Measurements from ENCODE around the gene ARHGEF37.
A peak's percentile ranks its signal among the peaks of the same experiment; 100 is the strongest.
"Not testable (repeated sequence)": the region's sequence is repeated elsewhere in the genome, so short reads cannot be mapped to it uniquely, and the experiment has no call there.

ARHGEF37 gene

DNA sequence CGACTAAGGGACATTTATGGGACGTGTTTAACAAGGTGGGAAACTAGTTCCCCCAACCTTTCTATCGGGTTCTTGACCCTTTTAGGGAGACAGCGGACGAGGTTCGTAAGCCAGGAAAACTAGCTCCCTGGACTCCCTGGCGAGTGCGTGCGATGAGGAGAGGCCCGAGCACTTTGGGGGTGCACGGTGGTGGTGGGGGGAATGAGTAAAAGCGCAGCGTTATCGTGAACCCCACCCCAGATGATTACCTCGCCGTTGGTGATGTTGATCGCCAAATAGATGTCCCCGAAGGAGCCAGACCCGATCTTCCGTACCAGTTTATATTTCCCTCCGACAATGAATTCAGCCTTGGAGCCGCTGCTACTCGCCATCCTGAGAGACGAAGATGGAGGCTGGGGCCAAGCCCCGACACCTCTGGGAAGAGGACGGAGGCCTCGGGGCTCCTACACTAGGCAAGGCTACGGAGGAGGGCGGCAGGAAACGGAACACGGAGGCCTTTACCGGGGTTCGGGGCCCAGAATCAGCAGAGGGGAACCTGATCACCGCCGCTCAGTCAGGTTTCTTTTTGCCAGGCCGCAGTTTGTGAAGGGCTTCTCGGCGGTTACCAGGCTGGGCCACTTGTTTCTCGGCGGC, 30.6 kb upstream of the ARHGEF37 start:
- H3K9ac ChIP-seq (ENCODE audit: low read length): peak overlapping the region; percentile 99
- no peaks in the 10 kb centered on the region for H3K27me3 ChIP-seq (ENCODE audit: control insufficient read depth, insufficient read depth, low read length)
- peaks cover 15% of the 10 kb centered on the region for H3K4me1 ChIP-seq (ENCODE audit: control insufficient read depth, insufficient read depth, low read length)
- H3K36me3 ChIP-seq (ENCODE audit: control insufficient read depth, insufficient read depth, low read length): peaks cover 2% of the 10 kb centered on the region
- H3K27ac ChIP-seq (ENCODE audit: low read depth, low read length): peak overlapping the region; percentile 98
- H3K4me3 ChIP-seq (ENCODE audit: low read length): peak overlapping the region; percentile 98

DNA sequence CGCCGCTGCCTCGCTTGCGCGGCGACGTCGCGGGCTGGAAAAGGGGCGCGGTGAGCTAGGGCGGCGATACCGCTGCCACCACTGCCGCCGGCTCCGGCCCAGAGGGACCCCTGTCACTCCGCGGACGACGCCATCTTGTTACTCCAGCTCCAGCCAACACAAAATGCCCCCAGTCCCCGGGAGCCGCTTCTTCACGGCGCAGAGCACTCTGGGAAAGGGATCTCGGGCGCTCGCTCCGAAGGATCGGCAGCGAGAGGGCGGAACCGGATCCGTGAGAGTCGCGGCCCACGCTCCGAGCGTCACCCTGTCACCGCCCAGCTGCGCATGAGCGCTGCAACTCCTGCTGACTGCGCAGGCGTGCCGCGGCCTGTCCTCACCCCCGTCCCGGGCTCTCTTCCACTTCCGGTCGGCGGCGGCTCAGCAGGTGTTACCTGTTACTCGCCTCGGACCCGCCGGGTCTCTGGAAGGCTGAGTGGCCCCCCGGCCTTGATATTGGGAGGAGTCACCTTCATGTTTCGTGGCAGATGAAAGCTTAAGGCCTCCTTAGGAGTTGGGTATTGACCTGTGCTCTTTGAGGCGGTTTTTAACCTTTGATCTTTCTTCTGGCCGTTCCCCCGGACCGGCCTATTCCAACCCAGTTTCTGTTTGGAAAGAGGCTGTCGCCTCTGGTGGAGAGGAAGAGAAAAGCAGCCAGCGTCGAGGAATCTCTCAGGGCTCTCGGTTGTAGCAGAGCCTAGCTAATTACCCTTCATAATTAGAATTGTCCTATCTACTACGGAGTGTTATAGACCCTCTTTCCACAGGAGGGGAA, 29.9 kb upstream of the ARHGEF37 start, which contains the start of gene CSNK1A1:
Gene CSNK1A1, minus strand, starts transcription at position 213 of the 811 bp plus-strand sequence. CDS start 475 bp downstream, outside the sequence.
- Histone ChIP-seq H3K9ac (ENCODE audit: low read length) (peak within 1 kb of the TSS; percentile 99), H3K4me1 (ENCODE audit: control insufficient read depth, insufficient read depth, low read length) (peaks cover 15% of the 10 kb centered on the region), H3K4me3 (ENCODE audit: low read length) (peak within 1 kb of the TSS; percentile 98), H3K27me3 (ENCODE audit: control insufficient read depth, insufficient read depth, low read length) (no peaks in the 10 kb centered on the region), H3K36me3 (ENCODE audit: control insufficient read depth, insufficient read depth, low read length) (peaks cover 2% of the 10 kb centered on the region), H3K27ac (ENCODE audit: low read depth, low read length) (peak within 1 kb of the TSS; percentile 98)

DNA sequence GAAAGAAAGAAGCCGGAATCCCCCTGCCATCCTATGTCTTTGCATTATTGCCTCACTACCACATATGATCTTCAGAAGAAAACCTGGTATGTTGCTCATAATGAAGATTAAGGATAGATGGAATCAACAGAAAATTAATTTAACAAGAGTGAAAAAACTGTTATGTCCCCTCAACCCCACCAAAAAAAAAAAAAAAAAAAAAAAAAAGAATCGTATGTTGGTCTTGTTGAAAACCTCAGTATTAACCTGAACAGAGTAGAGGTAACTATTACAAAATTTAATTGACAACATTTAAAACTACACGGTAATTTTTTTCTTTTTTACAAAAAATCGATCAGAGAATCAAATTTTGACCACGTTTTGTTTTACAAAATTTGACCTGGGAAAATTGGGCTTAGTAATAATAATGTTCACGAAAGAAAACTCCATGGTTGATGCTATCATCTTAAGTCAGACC, 29.2 kb upstream of the ARHGEF37 start:
- Histone ChIP-seq H3K4me1 (ENCODE audit: control insufficient read depth, insufficient read depth, low read length) (peaks cover 12% of the 10 kb centered on the region), H3K36me3 (ENCODE audit: control insufficient read depth, insufficient read depth, low read length) (peaks cover 2% of the 10 kb centered on the region)

DNA sequence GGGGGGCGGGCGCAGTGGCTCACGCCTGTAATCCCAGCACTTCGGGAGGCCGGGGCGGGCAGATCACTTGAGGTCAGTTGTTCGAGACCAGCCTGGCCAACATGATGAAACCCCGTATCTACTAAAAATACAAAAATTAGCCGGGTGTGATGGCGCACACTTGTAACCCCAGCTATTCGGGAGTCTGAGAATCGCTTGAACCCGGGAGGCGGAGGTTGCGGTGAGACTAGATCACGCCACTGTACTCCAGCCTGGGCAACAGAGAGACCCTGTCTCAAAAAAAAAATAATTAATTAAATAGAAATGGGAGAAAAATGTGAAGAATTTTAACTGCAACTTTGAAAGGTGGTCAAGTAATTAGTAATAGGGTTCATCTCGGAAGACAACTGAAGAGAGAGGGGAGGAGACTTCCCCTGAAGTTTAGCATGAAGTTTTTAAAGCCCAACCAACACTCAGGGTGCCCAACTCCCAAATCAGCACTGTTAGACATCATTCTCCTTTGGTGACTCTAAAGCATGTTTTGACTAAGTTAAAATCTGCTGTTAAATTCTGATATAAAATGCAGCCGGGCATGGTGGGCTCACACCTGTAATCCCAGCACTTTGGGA, 28.6 kb upstream of the ARHGEF37 start:
- Histone ChIP-seq H3K4me3 (ENCODE audit: low read length) (no peak overlapping the region), H3K27ac (ENCODE audit: low read depth, low read length) (no peak overlapping the region), H3K4me1 (ENCODE audit: control insufficient read depth, insufficient read depth, low read length) (peaks cover 8% of the 10 kb centered on the region), H3K9ac (ENCODE audit: low read length) (no peak overlapping the region), H3K27me3 (ENCODE audit: control insufficient read depth, insufficient read depth, low read length) (no peaks in the 10 kb centered on the region), H3K36me3 (ENCODE audit: control insufficient read depth, insufficient read depth, low read length) (peaks cover 2% of the 10 kb centered on the region)

More for the DNA sequence above, 29.2 kb upstream of the ARHGEF37 start:
- peak overlapping the region; percentile 92 for H3K9ac ChIP-seq (ENCODE audit: low read length)
- peak overlapping the region; percentile 98 for H3K27ac ChIP-seq (ENCODE audit: low read depth, low read length)
- H3K27me3 ChIP-seq (ENCODE audit: control insufficient read depth, insufficient read depth, low read length): no peaks in the 10 kb centered on the region
- peak overlapping the region; percentile 91 for H3K4me3 ChIP-seq (ENCODE audit: low read length)

DNA sequence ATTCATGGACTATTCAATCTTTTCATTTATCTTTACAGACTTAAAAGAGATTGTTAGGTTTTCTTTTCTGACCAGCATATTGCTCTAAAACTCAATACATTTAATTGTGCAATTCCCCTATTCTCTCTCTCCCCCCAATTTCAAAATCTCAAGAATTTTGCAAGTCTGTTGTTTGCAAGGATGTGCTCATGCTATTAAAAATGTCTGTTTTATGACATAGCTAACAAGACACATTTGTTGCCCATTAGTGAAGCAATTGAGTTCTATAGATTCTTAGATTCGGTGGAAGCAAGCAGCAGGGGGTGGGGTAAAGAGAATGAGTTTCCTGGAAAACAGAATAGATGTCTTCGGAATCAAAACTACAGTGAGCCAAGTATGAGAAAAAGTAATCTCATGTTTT, 21.6 kb upstream of the ARHGEF37 start:
- H3K4me3 ChIP-seq (ENCODE audit: low read length): no peak overlapping the region
- no peak overlapping the region for H3K27ac ChIP-seq (ENCODE audit: low read depth, low read length)
- H3K36me3 ChIP-seq (ENCODE audit: control insufficient read depth, insufficient read depth, low read length): no peaks in the 10 kb centered on the region
- H3K9ac ChIP-seq (ENCODE audit: low read length): no peak overlapping the region
- no peaks in the 10 kb centered on the region for H3K27me3 ChIP-seq (ENCODE audit: control insufficient read depth, insufficient read depth, low read length)
- H3K4me1 ChIP-seq (ENCODE audit: control insufficient read depth, insufficient read depth, low read length): peaks cover 24% of the 10 kb centered on the region

DNA sequence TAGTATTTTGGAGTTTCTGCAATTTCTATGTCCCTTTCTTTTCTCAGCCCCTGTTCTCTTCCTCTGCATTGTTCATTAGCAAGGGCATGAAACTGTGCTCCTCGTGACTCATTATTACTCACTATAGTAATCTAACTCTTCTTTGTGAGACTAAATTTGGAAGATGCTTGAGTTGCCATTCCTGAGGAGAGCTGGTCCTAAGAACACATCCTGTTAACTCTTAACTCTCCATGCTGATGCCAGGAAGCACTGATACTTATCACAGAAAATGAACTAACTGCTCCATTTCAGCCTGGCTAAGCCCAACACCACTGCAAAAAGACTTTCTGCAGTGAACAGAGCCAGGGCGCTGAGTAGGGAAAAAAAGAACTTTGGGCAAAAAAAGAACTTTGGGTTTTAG, 19.4 kb upstream of the ARHGEF37 start:
- Histone ChIP-seq H3K4me3 (ENCODE audit: low read length) (peak overlapping the region; percentile 1), H3K27ac (ENCODE audit: low read depth, low read length) (peak overlapping the region; percentile 78), H3K9ac (ENCODE audit: low read length) (no peak overlapping the region)

DNA sequence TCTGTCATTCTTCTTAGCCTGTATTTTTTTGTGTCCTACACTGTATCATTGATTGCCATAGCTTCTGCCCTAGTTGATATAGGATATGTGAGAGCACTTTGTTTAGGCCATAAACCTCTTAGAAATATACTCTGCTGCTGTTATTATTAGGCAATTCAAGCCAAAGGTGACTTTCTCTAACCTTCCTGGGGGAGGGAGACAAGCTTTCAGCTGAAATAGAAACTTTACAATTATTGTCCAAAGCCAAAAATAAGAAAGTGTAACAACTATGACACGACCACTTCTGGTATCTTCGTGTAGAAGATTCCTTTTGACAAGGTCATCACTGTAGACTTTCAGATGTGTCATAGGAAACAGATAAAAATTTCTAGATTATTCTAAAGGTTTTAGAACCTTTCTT, 17.8 kb upstream of the ARHGEF37 start:
- Histone ChIP-seq H3K9ac (ENCODE audit: low read length) (no peak overlapping the region), H3K27ac (ENCODE audit: low read depth, low read length) (peak overlapping the region; percentile 78), H3K4me3 (ENCODE audit: low read length) (no peak overlapping the region), H3K27me3 (ENCODE audit: control insufficient read depth, insufficient read depth, low read length) (no peaks in the 10 kb centered on the region), H3K4me1 (ENCODE audit: control insufficient read depth, insufficient read depth, low read length) (peaks cover 24% of the 10 kb centered on the region), H3K36me3 (ENCODE audit: control insufficient read depth, insufficient read depth, low read length) (no peaks in the 10 kb centered on the region)

More for the DNA sequence above, 19.4 kb upstream of the ARHGEF37 start:
- H3K27me3 ChIP-seq (ENCODE audit: control insufficient read depth, insufficient read depth, low read length): no peaks in the 10 kb centered on the region
- H3K36me3 ChIP-seq (ENCODE audit: control insufficient read depth, insufficient read depth, low read length): no peaks in the 10 kb centered on the region
- H3K4me1 ChIP-seq (ENCODE audit: control insufficient read depth, insufficient read depth, low read length): peaks cover 24% of the 10 kb centered on the region

DNA sequence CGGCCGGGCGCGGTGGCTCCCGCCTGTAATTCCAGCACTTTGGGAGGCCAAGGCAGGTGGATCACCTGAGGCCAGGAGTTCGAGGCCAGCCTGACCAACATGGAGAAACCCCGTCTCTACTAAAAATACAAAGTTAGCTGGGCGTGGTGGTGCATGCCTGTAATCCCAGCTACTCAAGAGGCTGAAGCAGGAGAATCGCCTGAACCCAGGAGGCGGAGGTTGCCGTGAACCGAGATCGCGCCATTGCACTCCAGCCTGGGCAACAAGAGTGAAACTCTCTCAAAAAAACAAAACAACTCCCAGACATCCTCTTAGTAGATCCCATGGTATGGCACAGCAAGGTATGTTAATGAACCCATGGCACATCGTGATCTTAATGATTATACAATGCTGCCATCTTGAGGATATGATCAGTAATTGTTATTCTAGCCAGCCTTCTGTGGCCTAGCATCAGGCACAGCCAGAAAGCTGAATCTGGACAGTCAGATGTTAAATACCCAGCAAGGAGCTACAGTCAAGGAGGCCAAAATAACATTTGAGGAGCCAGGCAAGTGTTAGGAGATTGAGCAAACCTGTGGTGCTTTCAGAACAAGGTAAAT, 16.7 kb upstream of the ARHGEF37 start:
- not testable (repeated sequence) for H3K9ac ChIP-seq (ENCODE audit: low read length)

DNA sequence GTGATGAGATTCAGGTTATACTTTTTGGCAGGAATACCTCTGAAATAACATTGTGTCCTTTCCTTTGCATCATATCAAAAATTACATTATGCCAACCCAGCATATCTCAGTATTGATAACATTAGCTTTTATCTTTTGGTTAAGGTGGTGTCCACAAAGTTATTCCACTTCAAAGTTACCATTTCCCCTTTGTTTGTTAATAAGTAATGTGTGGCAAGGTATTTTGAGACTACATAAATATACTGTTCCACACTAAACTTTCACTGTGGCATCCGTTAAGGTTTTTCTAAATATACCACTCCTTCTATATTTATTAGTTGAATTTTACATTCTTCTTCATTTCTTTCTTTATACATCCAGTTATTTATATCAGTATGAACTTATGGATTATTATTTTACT, 14.1 kb upstream of the ARHGEF37 start:
- H3K27me3 ChIP-seq (ENCODE audit: control insufficient read depth, insufficient read depth, low read length): no peaks in the 10 kb centered on the region
- H3K4me3 ChIP-seq (ENCODE audit: low read length): no peak overlapping the region
- H3K27ac ChIP-seq (ENCODE audit: low read depth, low read length): no peak overlapping the region
- no peak overlapping the region for H3K9ac ChIP-seq (ENCODE audit: low read length)
- H3K36me3 ChIP-seq (ENCODE audit: control insufficient read depth, insufficient read depth, low read length): no peaks in the 10 kb centered on the region
- H3K4me1 ChIP-seq (ENCODE audit: control insufficient read depth, insufficient read depth, low read length): peaks cover 13% of the 10 kb centered on the region

More for the DNA sequence above, 16.7 kb upstream of the ARHGEF37 start:
- not testable (repeated sequence) for H3K4me3 ChIP-seq (ENCODE audit: low read length); H3K36me3 ChIP-seq (ENCODE audit: control insufficient read depth, insufficient read depth, low read length); H3K27me3 ChIP-seq (ENCODE audit: control insufficient read depth, insufficient read depth, low read length)
- Histone ChIP-seq H3K4me1 (ENCODE audit: control insufficient read depth, insufficient read depth, low read length) (peaks cover 24% of the 10 kb centered on the region), H3K27ac (ENCODE audit: low read depth, low read length) (peak overlapping the region; percentile 56)

DNA sequence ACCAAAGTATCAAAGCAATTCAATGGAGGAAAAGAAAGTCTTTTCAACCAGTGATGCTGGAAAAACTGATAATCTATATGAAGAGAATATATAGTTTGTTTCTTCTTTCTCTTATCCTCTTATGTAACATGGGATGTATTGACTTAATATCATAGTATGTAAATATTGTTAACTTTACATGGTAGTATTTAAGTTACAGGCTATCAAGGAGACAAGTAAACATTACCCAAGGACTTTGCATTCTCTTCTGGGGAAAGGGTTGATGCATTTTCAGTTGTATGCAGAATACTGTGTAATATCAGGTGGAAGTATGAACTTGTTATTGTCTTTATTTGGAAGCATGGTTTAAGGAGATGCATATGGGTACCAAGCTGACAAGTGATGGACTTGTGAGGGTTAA, 9.1 kb upstream of the ARHGEF37 start:
- Histone ChIP-seq H3K4me1 (ENCODE audit: control insufficient read depth, insufficient read depth, low read length) (no peaks in the 10 kb centered on the region), H3K27me3 (ENCODE audit: control insufficient read depth, insufficient read depth, low read length) (no peaks in the 10 kb centered on the region), H3K36me3 (ENCODE audit: control insufficient read depth, insufficient read depth, low read length) (no peaks in the 10 kb centered on the region), H3K4me3 (ENCODE audit: low read length) (no peak overlapping the region), H3K9ac (ENCODE audit: low read length) (no peak overlapping the region), H3K27ac (ENCODE audit: low read depth, low read length) (no peak overlapping the region)

DNA sequence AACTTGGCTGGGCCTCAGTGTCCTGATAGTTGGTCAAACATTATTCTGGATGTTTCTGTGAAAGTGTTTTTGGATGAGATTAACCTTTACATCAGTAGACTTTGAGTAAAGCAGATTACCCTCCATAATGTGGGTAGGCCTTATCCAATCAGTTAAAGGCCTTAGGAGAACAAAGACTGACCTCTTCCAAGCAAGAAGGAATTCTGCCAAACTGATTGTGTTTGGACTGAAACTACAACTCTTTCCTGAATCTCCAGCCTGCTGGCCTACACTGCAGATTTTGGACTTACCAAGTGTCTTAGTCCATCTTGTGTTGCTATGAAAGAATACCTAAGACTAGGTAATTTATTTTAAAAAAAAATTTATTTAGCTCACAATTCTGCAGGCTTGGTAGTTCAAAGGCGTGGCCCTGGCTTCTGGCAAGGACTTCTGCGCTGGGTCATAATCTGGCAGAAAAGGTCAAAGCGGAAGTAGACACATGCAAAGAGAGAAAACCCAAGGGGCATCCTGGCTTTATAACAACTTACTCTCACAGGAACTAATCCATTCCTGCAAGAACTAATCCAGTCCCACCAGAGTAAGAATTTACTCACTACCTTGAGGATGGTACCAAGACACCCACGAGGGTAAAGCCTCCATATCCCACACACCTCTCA, 8.6 kb upstream of the ARHGEF37 start:
- no peak overlapping the region for H3K27ac ChIP-seq (ENCODE audit: low read depth, low read length)

DNA sequence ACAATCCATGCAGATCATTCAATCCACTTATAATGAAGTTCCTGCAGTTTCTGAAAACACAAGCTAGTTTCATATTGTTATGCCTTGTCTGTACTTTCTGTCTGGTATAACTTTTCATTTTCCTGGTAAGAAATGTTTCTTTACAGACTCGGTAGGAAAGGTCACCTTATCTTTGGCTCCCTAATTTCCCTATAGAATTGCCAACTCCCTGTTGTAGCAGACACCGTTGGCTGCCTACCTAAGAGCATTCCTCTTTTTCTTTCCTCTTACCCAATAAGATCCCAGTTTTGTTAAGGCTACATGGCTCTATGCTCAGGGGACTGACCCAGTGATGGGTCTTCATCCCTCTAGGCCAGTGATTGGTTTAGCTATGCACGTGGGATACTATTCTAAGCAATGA, 6.2 kb upstream of the ARHGEF37 start:
- H3K4me3 ChIP-seq (ENCODE audit: low read length): no peak overlapping the region
- no peaks in the 10 kb centered on the region for H3K36me3 ChIP-seq (ENCODE audit: control insufficient read depth, insufficient read depth, low read length)
- H3K27me3 ChIP-seq (ENCODE audit: control insufficient read depth, insufficient read depth, low read length): no peaks in the 10 kb centered on the region
- H3K27ac ChIP-seq (ENCODE audit: low read depth, low read length): no peak overlapping the region
- no peaks in the 10 kb centered on the region for H3K4me1 ChIP-seq (ENCODE audit: control insufficient read depth, insufficient read depth, low read length)
- no peak overlapping the region for H3K9ac ChIP-seq (ENCODE audit: low read length)

More for the DNA sequence above, 8.6 kb upstream of the ARHGEF37 start:
- H3K4me1 ChIP-seq (ENCODE audit: control insufficient read depth, insufficient read depth, low read length): no peaks in the 10 kb centered on the region
- H3K4me3 ChIP-seq (ENCODE audit: low read length): no peak overlapping the region
- H3K9ac ChIP-seq (ENCODE audit: low read length): no peak overlapping the region
- no peaks in the 10 kb centered on the region for H3K36me3 ChIP-seq (ENCODE audit: control insufficient read depth, insufficient read depth, low read length)
- no peaks in the 10 kb centered on the region for H3K27me3 ChIP-seq (ENCODE audit: control insufficient read depth, insufficient read depth, low read length)
